HepG2 (cell line): ENCODE results near the gene DNAJC12. TPM values are rescaled to one million over a fixed set of nuclear protein-coding genes. Genes with fewer than 3 reads are reported as not detected.

Experiments used
- ATF5 ChIP-seq: sonication (generic); formaldehyde crosslinking; IDR thresholded peaks from 2 replicates; pipeline ENCODE4 v1.4.0; 2020; ENCODE audit warnings: mild to moderate bottlenecking, low read depth, missing genetic modification reagents
- ATF7-NPFF ChIP-seq: sonication (generic); formaldehyde crosslinking; IDR thresholded peaks from 2 replicates; pipeline ENCODE4 v1.8.1; 2023; ENCODE audit warnings: mild to moderate bottlenecking, low read depth, missing genetic modification reagents, moderate library complexity
- CBX5 ChIP-seq: sonication (generic); formaldehyde crosslinking; IDR thresholded peaks from 2 replicates; pipeline ENCODE4 v1.4.0; 2020; ENCODE audit warnings: missing genetic modification reagents, borderline replicate concordance
- CREM ChIP-seq, 2 experiments: sonication (generic) in 1 of 2; formaldehyde crosslinking in 1 of 2; IDR thresholded peaks; 2 replicates each; pipeline versions ENCODE4 v1.4.0 to v1.6.1; 2016 to 2020; ENCODE audit warnings: antibody characterized with exemption in 1 of 2, mild to moderate bottlenecking in 1 of 2, missing genetic modification reagents in 1 of 2
- GRHL1 ChIP-seq: sonication (generic); formaldehyde crosslinking; conservative IDR thresholded peaks from 2 replicates; pipeline ENCODE4 v1.8.0; 2022; ENCODE audit warnings: missing genetic modification reagents
- NCOR1 ChIP-seq: fragments of 200-600 bp; sonication (generic); IDR thresholded peaks from 2 replicates; pipeline ENCODE4 v1.7.0; 2017; ENCODE audit warnings: antibody characterized with exemption, low read length, borderline replicate concordance
- NFIC ChIP-seq: IDR thresholded peaks from 2 replicates; pipeline ENCODE4 v1.6.1; 2012; ENCODE audit warnings: mild to moderate bottlenecking, low read length, inconsistent platforms
- NRL ChIP-seq: sonication (generic); formaldehyde crosslinking; IDR thresholded peaks from 2 replicates; pipeline ENCODE4 v1.5.0; 2020; ENCODE audit warnings: missing genetic modification reagents, mild to moderate bottlenecking, moderate library complexity, borderline replicate concordance
- RCOR2 ChIP-seq: IDR thresholded peaks from 2 replicates; pipeline ENCODE4 v1.6.1; 2016; ENCODE audit warnings: missing biosample characterization, missing genetic modification reagents
- SNAPC5 ChIP-seq: sonication (generic); formaldehyde crosslinking; IDR thresholded peaks from 2 replicates; pipeline ENCODE4 v1.8.1; 2023; ENCODE audit warnings: mild to moderate bottlenecking, missing genetic modification reagents, borderline replicate concordance
- TERF1 ChIP-seq: sonication (generic); formaldehyde crosslinking; IDR thresholded peaks from 2 replicates; pipeline ENCODE4 v1.8.0; 2022; ENCODE audit warnings: mild to moderate bottlenecking, missing genetic modification reagents, moderate library complexity
- TGIF2 ChIP-seq: IDR thresholded peaks from 2 replicates; pipeline ENCODE4 v1.6.1; 2016; ENCODE audit warnings: control low read depth, missing compliant biosample characterization
- ZBTB42 ChIP-seq: sonication (generic); formaldehyde crosslinking; IDR thresholded peaks from 2 replicates; pipeline ENCODE4 v1.5.0; 2020; ENCODE audit warnings: mild to moderate bottlenecking, missing genetic modification reagents
- ZFP41 ChIP-seq: sonication (generic); formaldehyde crosslinking; IDR thresholded peaks from 2 replicates; pipeline ENCODE4 v1.4.0; 2020; ENCODE audit warnings: mild to moderate bottlenecking, missing genetic modification reagents, borderline replicate concordance
- ZNF280D ChIP-seq: sonication (generic); formaldehyde crosslinking; IDR thresholded peaks from 2 replicates; pipeline ENCODE4 v1.5.1; 2020; ENCODE audit warnings: mild to moderate bottlenecking, missing genetic modification reagents
- ZNF512B ChIP-seq: sonication (generic); formaldehyde crosslinking; IDR thresholded peaks from 2 replicates; pipeline ENCODE4 v1.5.1; 2020; ENCODE audit warnings: missing genetic modification reagents, mild to moderate bottlenecking, borderline replicate concordance
- ZNF768 ChIP-seq: sonication (generic); formaldehyde crosslinking; IDR thresholded peaks from 2 replicates; pipeline ENCODE4 v1.4.0; 2020; ENCODE audit warnings: missing genetic modification reagents
- ZNF780A ChIP-seq: sonication (generic); formaldehyde crosslinking; IDR thresholded peaks from 2 replicates; pipeline ENCODE4 v1.8.0; 2022; ENCODE audit warnings: mild to moderate bottlenecking, missing genetic modification reagents, moderate library complexity
- ZNF790 ChIP-seq: sonication (generic); formaldehyde crosslinking; IDR thresholded peaks from 2 replicates; pipeline ENCODE4 v1.8.0; 2022; ENCODE audit warnings: missing genetic modification reagents, mild to moderate bottlenecking, borderline replicate concordance
- polyA plus RNA-seq, 8 experiments: library from polyadenylated mRNA; depleted of rRNA in 3 of 8; stranded (reverse) in 7 of 8; unstranded in 1 of 8; fragments of >200 nt; fragmentation: Illumina TruSeq in 4 of 8; extraction: Trizol in 4 of 8; gene quantifications; 2 replicates each; pipeline versions ENCODE4 v1.2.1 to v1.2.3, GENCODE V29; 2011 to 2016; ENCODE audit warnings: low read depth in 4 of 8, missing spikeins in 1 of 8, mixed read lengths in 1 of 8; ENCODE audit not compliant: insufficient read depth in 1 of 8
- total RNA-seq, 5 experiments: library from RNA; depleted of rRNA; stranded (reverse); fragments of >200 nt; fragmentation: Illumina TruSeq; extraction: Trizol; gene quantifications; 2 replicates each; pipeline ENCODE4 v1.2.3, GENCODE V29; 2016; ENCODE audit warnings: low read depth in 1 of 5

The DNAJC12 gene
- total and polyA plus RNA-seq, 2 of the 13 experiments (the other 11 are each of a cell fraction or from before 2014, with no cell fraction given) = 11.6 to 43.9 TPM

GRCh38 chr10:67884313-67884841, 46.4 kb upstream of the DNAJC12 start, which contains the start of gene SIRT1 (continued):
- TF ChIP-seq ZNF280D (CRISPR knock-in tag) (0 out of 2 replicates have a peak, but pooled peaks have one; percentile 31), ZFP41 (CRISPR knock-in tag) (peak; percentile 75; the same call in 1 of the 2 replicates), TGIF2 (CRISPR knock-in tag) (no peak; the same call in 1 of the 2 replicates), ATF5 (CRISPR knock-in tag) (no peak), TERF1 (no peak), ZNF768 (peak; percentile 39; the same call in 1 of the 2 replicates), ZNF780A (peak; percentile 41; the same call in 1 of the 2 replicates), CREM (IDR thresholded peaks at IDR 0.05) (no peak), CREM (CRISPR knock-in tag; IDR thresholded peaks at IDR 0.05) (no peak), ZBTB42 (CRISPR knock-in tag) (no peak), ZNF512B (no peak), CBX5 (peak; percentile 92; the same call in 1 of the 2 replicates), NRL (CRISPR knock-in tag) (peak; percentile 66), RCOR2 (CRISPR knock-in tag) (no peak), SNAPC5 (CRISPR knock-in tag) (peak; percentile 85; the same call in 1 of the 2 replicates), ZNF790 (CRISPR knock-in tag) (peak; percentile 70; the same call in 1 of the 2 replicates), ATF7-NPFF (CRISPR knock-in tag) (peak; percentile 94), NCOR1 (no peak; the same call in 1 of the 2 replicates), NFIC (no peak), GRHL1 (CRISPR knock-in tag) (no peak)
